Hippocampal formation (tissue), 2 donors: ENCODE results near the gene C16orf96.

Experiments
- DNase-seq, 2 donors: peaks; one replicate each; lab custom pipeline; 2025; lab: John Stamatoyannopoulos, UW

The C16orf96 gene

GRCh38 chr16:4601036-4601863, 45.1 kb downstream of the C16orf96 start:
- DNase-seq = peak in 1 of 2 donors; percentile 15

- no peak for DNase-seq
These were observed 45.7 kb downstream of the C16orf96 start for GRCh38 chr16:4601864-4602186.

- no peak for DNase-seq
These were observed 46.2 kb downstream of the C16orf96 start for GRCh38 chr16:4602331-4602730.

GRCh38 chr16:4603624-4604170, 47.6 kb downstream of the C16orf96 start:
- no peak for DNase-seq

- DNase-seq = no peak
These were observed 48.3 kb downstream of the C16orf96 start for GRCh38 chr16:4604401-4604800.

GRCh38 chr16:4606354-4606753, 50.2 kb downstream of the C16orf96 start:
- no peak for DNase-seq

GRCh38 chr16:4607841-4608703, 51.9 kb downstream of the C16orf96 start:
- no peak for DNase-seq

- DNase-seq = no peak
These were observed 52.5 kb downstream of the C16orf96 start for GRCh38 chr16:4608704-4608980.

- DNase-seq = no peak
These were observed 53.3 kb downstream of the C16orf96 start for GRCh38 chr16:4609200-4610010.

GRCh38 chr16:4610011-4611005, 54.2 kb downstream of the C16orf96 start:
- DNase-seq = no peak

- no peak for DNase-seq
These were observed 55.3 kb downstream of the C16orf96 start for GRCh38 chr16:4611337-4612021.

GRCh38 chr16:4612474-4612931, 56.4 kb downstream of the C16orf96 start:
- no peak for DNase-seq

- DNase-seq = no peak
These were observed 57.0 kb downstream of the C16orf96 start for GRCh38 chr16:4612977-4613635.

GRCh38 chr16:4613636-4614570, 57.8 kb downstream of the C16orf96 start:
- DNase-seq = no peak

GRCh38 chr16:4614571-4615383, 58.6 kb downstream of the C16orf96 start, which contains the start of gene UBALD1:
UBALD1 (minus strand) TSS chr16:4614888; CDS start chr16:4614797, 91 bp downstream.
- DNase-seq = peak; percentile 60 to 72

- no peak for DNase-seq
These were observed 59.4 kb downstream of the C16orf96 start for GRCh38 chr16:4615384-4616046.
